Fibroblast of lung (primary cell): ENCODE results near the gene SDSL. TPM values are rescaled to one million over a fixed set of nuclear protein-coding genes. Genes with fewer than 3 reads are reported as not detected.

Experiments used
- DNase-seq, 2 donors: peaks; one replicate each; pipeline versions ENCODE4 v3.0.0 to v3.0.0-alpha.2; 2010; ENCODE audit warnings: low read depth in 2 of 2
- H2AFZ ChIP-seq: 2 replicates; pipeline ENCODE4 v1.5.1; 2012; ENCODE audit warnings: low read length, control low read depth, inconsistent platforms
- H3K27ac ChIP-seq: 2 replicates; pipeline ENCODE4 v1.5.1; 2011; ENCODE audit warnings: low read length, control low read depth; ENCODE audit not compliant: insufficient read depth
- H3K27me3 ChIP-seq: 2 replicates; pipeline ENCODE4 v1.5.1; 2011; ENCODE audit warnings: mild to moderate bottlenecking, low read length; ENCODE audit not compliant: control insufficient read depth, insufficient read depth
- H3K36me3 ChIP-seq: 2 replicates; pipeline ENCODE4 v1.5.1; 2011; ENCODE audit warnings: low read length; ENCODE audit not compliant: control insufficient read depth, insufficient read depth
- H3K4me1 ChIP-seq: 2 replicates; pipeline ENCODE4 v1.5.1; 2011; ENCODE audit warnings: low read length; ENCODE audit not compliant: control insufficient read depth, insufficient read depth; ENCODE audit errors: extremely low read depth
- H3K4me2 ChIP-seq: 2 replicates; pipeline ENCODE4 v1.5.1; 2011; ENCODE audit warnings: low read length, control low read depth; ENCODE audit not compliant: insufficient read depth; ENCODE audit errors: extremely low read depth
- H3K4me3 ChIP-seq, 4 experiments: fragments of 200-600 bp in 1 of 4; sonication (generic) in 1 of 4; replicated peaks in 1 of 4; 2 replicates each; pipeline ENCODE4 v1.5.1; 2011 to 2016; ENCODE audit warnings: low read length in 4 of 4, low read depth in 3 of 4, mild to moderate bottlenecking in 3 of 4, control low read depth in 2 of 4, inconsistent platforms in 1 of 4, mixed read lengths in 1 of 4; ENCODE audit not compliant: insufficient read depth in 1 of 4; ENCODE audit errors: control extremely low read depth in 1 of 4
- H3K79me2 ChIP-seq: 2 replicates; pipeline ENCODE4 v1.5.1; 2012; ENCODE audit warnings: mild to moderate bottlenecking, low read length, inconsistent platforms; ENCODE audit not compliant: control insufficient read depth, insufficient read depth
- H3K9ac ChIP-seq: 2 replicates; pipeline ENCODE4 v1.5.1; 2011; ENCODE audit warnings: mild to moderate bottlenecking, low read length, control low read depth; ENCODE audit not compliant: insufficient read depth
- H3K9me3 ChIP-seq: 2 replicates; pipeline ENCODE4 v1.5.1; 2012; ENCODE audit warnings: low read depth, low read length; ENCODE audit not compliant: control insufficient read depth, insufficient read depth
- H4K20me1 ChIP-seq: 2 replicates; pipeline ENCODE4 v1.5.1; 2011; ENCODE audit warnings: low read length; ENCODE audit not compliant: control insufficient read depth, insufficient read depth; ENCODE audit errors: extremely low read depth
- EZH2 ChIP-seq: IDR thresholded peaks from 2 replicates; pipeline ENCODE4 v1.5.1; 2012; ENCODE audit warnings: low read length, control low read depth, mild to moderate bottlenecking; ENCODE audit errors: missing control alignments
- polyA plus RNA-seq, 2 donors: library from polyadenylated mRNA; depleted of rRNA in 1 of 2; stranded (reverse) in 1 of 2; unstranded in 1 of 2; fragments of >200 nt; gene quantifications; 2 replicates each; pipeline ENCODE4 v1.2.1, GENCODE V29; 2011 to 2012; ENCODE audit warnings: missing spikeins in 1 of 2
- total RNA-seq: library from RNA; depleted of rRNA; stranded (reverse); fragments of >200 nt; gene quantifications from 2 replicates; pipeline ENCODE4 v1.2.1, GENCODE V29; 2014
- TF ChIP-seq, protein P1 (sequence below), 2 donors: IDR thresholded peaks in 1 of 2; conservative IDR thresholded peaks in 1 of 2; 1 replicate in 1 of 2; 2 replicates in 1 of 2; pipeline ENCODE4 v1.5.1; 2011 to 2012; ENCODE audit warnings: low read length in 2 of 2, control low read depth in 1 of 2, inconsistent platforms in 1 of 2, low read depth in 1 of 2, mild to moderate bottlenecking in 1 of 2

Gene SDSL
- total and polyA plus RNA-seq, 2 donors (not counting 1 experiment from before 2014, with no cell fraction given): 5.1 to 12.4 TPM

DNA sequence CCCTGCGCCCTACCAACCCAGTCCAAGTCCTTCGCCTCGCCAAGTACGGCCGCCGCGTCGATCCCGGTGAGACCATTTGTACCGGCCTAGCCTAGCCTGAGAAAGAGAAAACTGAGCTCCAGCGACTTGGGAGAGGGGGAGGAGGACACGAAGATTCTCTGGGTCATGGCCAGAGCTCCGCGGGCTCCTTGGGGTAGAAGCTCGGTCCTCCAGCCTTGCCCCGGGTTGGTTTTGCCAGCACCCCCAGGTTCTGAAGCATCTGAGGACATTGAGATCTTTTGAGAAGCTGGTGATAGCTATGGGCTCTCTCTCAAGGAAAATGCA lies 42.2 kb downstream of the SDSL start:
- Histone ChIP-seq H3K4me2 (no peak overlapping the region), H3K9ac (no peak overlapping the region), H3K27ac (no peak overlapping the region), H3K27me3 (peaks cover 58% of the 10 kb centered on the region), H3K9me3 (no peaks in the 10 kb centered on the region), H3K4me1 (no peaks in the 10 kb centered on the region), H4K20me1 (no peaks in the 10 kb centered on the region), H3K4me3 (no peak overlapping the region), H3K36me3 (no peaks in the 10 kb centered on the region), H2AFZ (no peak overlapping the region), H3K79me2 (no peaks in the 10 kb centered on the region)
- TF ChIP-seq, protein P1, sequence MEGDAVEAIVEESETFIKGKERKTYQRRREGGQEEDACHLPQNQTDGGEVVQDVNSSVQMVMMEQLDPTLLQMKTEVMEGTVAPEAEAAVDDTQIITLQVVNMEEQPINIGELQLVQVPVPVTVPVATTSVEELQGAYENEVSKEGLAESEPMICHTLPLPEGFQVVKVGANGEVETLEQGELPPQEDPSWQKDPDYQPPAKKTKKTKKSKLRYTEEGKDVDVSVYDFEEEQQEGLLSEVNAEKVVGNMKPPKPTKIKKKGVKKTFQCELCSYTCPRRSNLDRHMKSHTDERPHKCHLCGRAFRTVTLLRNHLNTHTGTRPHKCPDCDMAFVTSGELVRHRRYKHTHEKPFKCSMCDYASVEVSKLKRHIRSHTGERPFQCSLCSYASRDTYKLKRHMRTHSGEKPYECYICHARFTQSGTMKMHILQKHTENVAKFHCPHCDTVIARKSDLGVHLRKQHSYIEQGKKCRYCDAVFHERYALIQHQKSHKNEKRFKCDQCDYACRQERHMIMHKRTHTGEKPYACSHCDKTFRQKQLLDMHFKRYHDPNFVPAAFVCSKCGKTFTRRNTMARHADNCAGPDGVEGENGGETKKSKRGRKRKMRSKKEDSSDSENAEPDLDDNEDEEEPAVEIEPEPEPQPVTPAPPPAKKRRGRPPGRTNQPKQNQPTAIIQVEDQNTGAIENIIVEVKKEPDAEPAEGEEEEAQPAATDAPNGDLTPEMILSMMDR (conservative IDR thresholded peaks at IDR 0.05 in 1 of 2, IDR thresholded peaks at IDR 0.05 in 1 of 2; ENCODE audit: low read depth in 1 of 2, low read length in 2 of 2): no peak
- peak; percentile 2 for TF ChIP-seq EZH2
- DNase-seq: no peak

DNA sequence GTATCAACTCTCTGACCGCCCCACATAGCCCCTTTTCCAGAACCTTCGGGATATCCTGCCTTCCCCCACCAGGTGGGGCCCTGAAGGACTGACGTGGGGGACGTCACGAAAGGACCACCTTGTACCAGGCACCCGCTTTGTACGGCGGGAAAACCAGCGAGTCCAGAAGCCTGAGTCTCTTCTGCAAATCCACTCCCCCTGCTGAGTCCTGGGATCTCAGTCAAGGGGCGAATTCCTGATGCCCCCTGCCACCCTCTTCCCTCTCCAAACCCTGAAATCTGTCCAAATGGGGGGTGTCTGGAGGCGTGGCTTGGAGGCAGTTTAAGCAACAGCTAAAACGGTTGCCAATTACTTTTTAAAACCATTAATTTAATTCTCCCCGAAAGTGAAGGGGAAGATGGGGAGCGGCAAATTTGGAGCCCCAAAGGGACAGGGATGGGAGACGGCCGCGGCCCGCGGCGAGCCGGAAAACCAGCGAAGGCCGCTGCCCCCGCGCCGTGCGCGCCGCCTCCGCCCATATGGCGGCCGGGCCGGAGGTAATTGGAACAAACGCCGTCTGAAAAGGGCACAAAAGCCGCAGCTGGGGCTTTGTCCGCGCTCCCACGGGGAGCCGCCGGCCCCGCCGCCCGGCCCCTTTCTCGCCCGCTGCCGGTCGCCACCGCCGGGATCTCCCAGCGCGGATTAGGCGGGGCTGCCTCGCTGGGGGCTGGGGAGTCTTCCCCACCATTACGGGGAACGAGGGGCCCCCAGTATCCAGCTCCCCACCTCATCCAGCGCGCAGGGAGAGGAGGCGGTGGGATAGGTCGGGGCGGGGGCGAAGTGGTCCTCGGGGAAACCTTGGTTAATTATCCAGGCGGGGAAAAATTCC lies 42.9 kb downstream of the SDSL start:
- Histone ChIP-seq H3K9me3 (no peaks in the 10 kb centered on the region), H3K4me2 (no peak overlapping the region), H3K79me2 (no peaks in the 10 kb centered on the region), H3K4me3 (no peak overlapping the region), H3K27ac (no peak overlapping the region), H3K4me1 (no peaks in the 10 kb centered on the region), H2AFZ (no peak overlapping the region), H3K9ac (no peak overlapping the region), H4K20me1 (no peaks in the 10 kb centered on the region), H3K36me3 (no peaks in the 10 kb centered on the region), H3K27me3 (peaks cover 63% of the 10 kb centered on the region)
- TF ChIP-seq EZH2: peak; percentile 89
- TF ChIP-seq, protein P1 (conservative IDR thresholded peaks at IDR 0.05 in 1 of 2, IDR thresholded peaks at IDR 0.05 in 1 of 2; ENCODE audit: low read depth in 1 of 2, low read length in 2 of 2): no peak
- DNase-seq: no peak

DNA sequence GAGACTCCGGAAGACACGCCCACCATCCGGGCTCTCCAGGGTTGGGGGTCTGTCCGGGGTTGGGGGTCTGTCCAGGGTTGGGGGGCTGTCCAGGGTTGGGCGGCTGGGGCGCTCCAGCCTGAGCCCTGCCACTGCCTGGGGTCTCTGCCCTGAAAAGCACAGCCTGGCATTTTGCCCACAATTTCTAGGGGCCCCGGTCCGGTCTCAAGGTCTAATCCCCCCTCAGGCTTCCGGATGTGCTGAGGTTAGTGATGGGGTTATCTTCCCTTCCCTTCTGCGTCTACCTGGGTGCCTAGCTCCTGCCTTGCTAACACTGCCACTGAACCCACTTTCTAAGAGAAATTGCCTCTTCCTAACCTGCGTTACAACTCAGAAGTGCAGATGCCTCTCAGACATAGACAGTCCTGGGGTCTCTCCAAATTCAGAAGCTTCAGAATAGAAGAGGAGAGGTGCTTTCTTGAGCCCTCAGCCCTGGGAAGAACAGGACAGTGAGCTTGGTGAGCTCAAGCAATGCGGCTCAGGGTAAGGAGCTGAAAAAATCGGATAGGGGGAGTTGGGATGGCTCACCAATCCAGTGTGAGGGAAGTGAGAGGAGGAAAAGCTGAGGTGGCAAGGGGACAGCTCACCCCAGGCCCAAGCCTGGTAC lies 43.8 kb downstream of the SDSL start:
- DNase-seq: no peak
- no peak overlapping the region for H3K9ac ChIP-seq
- no peaks in the 10 kb centered on the region for H3K4me1 ChIP-seq
- no peaks in the 10 kb centered on the region for H3K36me3 ChIP-seq
- no peak for TF ChIP-seq EZH2
- TF ChIP-seq, protein P1 (conservative IDR thresholded peaks at IDR 0.05 in 1 of 2, IDR thresholded peaks at IDR 0.05 in 1 of 2; ENCODE audit: low read depth in 1 of 2, low read length in 2 of 2): no peak
- H3K4me3 ChIP-seq: no peak overlapping the region
- H3K9me3 ChIP-seq: no peaks in the 10 kb centered on the region
- no peaks in the 10 kb centered on the region for H4K20me1 ChIP-seq
- no peak overlapping the region for H3K4me2 ChIP-seq
- no peaks in the 10 kb centered on the region for H3K79me2 ChIP-seq
- H3K27me3 ChIP-seq: peaks cover 71% of the 10 kb centered on the region
- no peak overlapping the region for H3K27ac ChIP-seq
- no peak overlapping the region for H2AFZ ChIP-seq
